ENCODE data around the gene GPC6.

- TF ChIP-seq CTCF (IDR thresholded peaks at IDR 0.05), result no peak
- no peak for TF ChIP-seq POLR2A (IDR thresholded peaks at IDR 0.05)
Measured at GRCh38 chr13:93740334-93740733, 513.7 kb downstream of the GPC6 start.
